Calu3 (cell line): ENCODE data around the gene NLRC5. TPM values are rescaled to one million over a fixed set of nuclear protein-coding genes. Genes with fewer than 3 reads are reported as not detected.

Experiments
- BruUV-seq: library from RNA; stranded (reverse); fragments of 400-500 nt; replicated peaks from 2 replicates; lab custom pipeline; 2021; lab: Mats Ljungman, UMichigan
- CTCF ChIA-PET: fragments of 300-600 bp; sonication (Branson Sonifier 250); formaldehyde crosslinking; loops from one replicate; lab custom pipeline; 2022; ENCODE audit warnings: antibody characterized with exemption; lab: Charles Lee
- DNase-seq: peaks from one replicate; pipeline ENCODE4 v3.0.0; 2022
- H3K27ac Mint-ChIP-seq: one replicate; pipeline ENCODE4 v1.8.0; 2022; ENCODE audit warnings: mixed read lengths; ENCODE audit not compliant: unreplicated experiment
- H3K27me3 Mint-ChIP-seq: one replicate; pipeline ENCODE4 v1.8.0; 2022; ENCODE audit warnings: mixed read lengths; ENCODE audit not compliant: unreplicated experiment
- H3K36me3 Mint-ChIP-seq: one replicate; pipeline ENCODE4 v1.8.0; 2022; ENCODE audit warnings: mild to moderate bottlenecking, moderate library complexity, mixed read lengths; ENCODE audit not compliant: insufficient read depth, unreplicated experiment
- H3K4me1 Mint-ChIP-seq: one replicate; pipeline ENCODE4 v1.8.0; 2022; ENCODE audit warnings: mild to moderate bottlenecking, low read depth, mixed read lengths; ENCODE audit not compliant: unreplicated experiment
- H3K4me3 Mint-ChIP-seq: one replicate; pipeline ENCODE4 v1.8.0; 2022; ENCODE audit warnings: mild to moderate bottlenecking, low read depth, moderate library complexity, mixed read lengths; ENCODE audit not compliant: unreplicated experiment
- H3K9me3 Mint-ChIP-seq: one replicate; pipeline ENCODE4 v1.8.0; 2022; ENCODE audit warnings: low read depth, mixed read lengths; ENCODE audit not compliant: unreplicated experiment
- CTCF ChIP-seq: fragments of 200-600 bp; IDR thresholded peaks from one replicate; pipeline ENCODE4 v1.8.0; 2022; ENCODE audit warnings: antibody characterized with exemption; ENCODE audit not compliant: unreplicated experiment
- intact Hi-C: fragments of 100-400 bp; cut with micrococcal nuclease; formaldehyde crosslinking; loops from one replicate; pipeline ENCODE4 v1.10.0; 2022; ENCODE audit not compliant: unreplicated experiment
- total RNA-seq: library from RNA; stranded (reverse); gene quantifications from 2 replicates; pipeline ENCODE4 v1.2.3, GENCODE V29; 2022

The NLRC5 gene
- total RNA-seq, 1 experiment from 2014 or later, result 18.0 TPM

- no TSS peak for BruUV-seq
- TF ChIP-seq CTCF, result no peak
- no peak overlapping the region for H3K4me3 Mint-ChIP-seq
- no peaks in the 10 kb centered on the region for H3K4me1 Mint-ChIP-seq
- no peak for DNase-seq
- no peaks in the 10 kb centered on the region for H3K9me3 Mint-ChIP-seq
- no peaks in the 10 kb centered on the region for H3K36me3 Mint-ChIP-seq
- CTCF ChIA-PET, result interaction anchor here (0.8 kb wide), 1 partner anchor 79 kb away, joined by 4 read pairs; no protein-coding TSS in a partner anchor
- H3K27ac Mint-ChIP-seq, result no peak overlapping the region
- intact Hi-C loops, result no loop called here
- H3K27me3 Mint-ChIP-seq, result peaks cover 20% of the 10 kb centered on the region
Observed at GRCh38 chr16:57029161-57030160, 40.1 kb downstream of the NLRC5 start.

GRCh38 chr16:57030346-57030902, 41.1 kb downstream of the NLRC5 start:
- Mint-ChIP-seq H3K27me3 (peaks cover 29% of the 10 kb centered on the region), H3K36me3 (no peaks in the 10 kb centered on the region), H3K4me3 (no peak overlapping the region), H3K9me3 (no peaks in the 10 kb centered on the region), H3K27ac (no peak overlapping the region), H3K4me1 (no peaks in the 10 kb centered on the region)
- CTCF ChIA-PET, result interaction anchor here (0.8 kb wide), 1 partner anchor 80 kb away, joined by 4 read pairs; no protein-coding TSS in a partner anchor
- no TSS peak for BruUV-seq
- no peak for DNase-seq
- intact Hi-C loops, result no loop called here
- no peak for TF ChIP-seq CTCF

GRCh38 chr16:57031156-57031555, 41.8 kb downstream of the NLRC5 start:
- Mint-ChIP-seq H3K9me3 (no peaks in the 10 kb centered on the region), H3K27me3 (peaks cover 37% of the 10 kb centered on the region), H3K4me3 (no peak overlapping the region), H3K27ac (no peak overlapping the region), H3K36me3 (no peaks in the 10 kb centered on the region), H3K4me1 (no peaks in the 10 kb centered on the region)
- no peak for TF ChIP-seq CTCF
- intact Hi-C loops, result no loop called here
- no peak for DNase-seq
- CTCF ChIA-PET, result interaction anchor here (0.6 kb wide), 1 partner anchor 11 kb away, joined by 3 read pairs; no protein-coding TSS in a partner anchor
- BruUV-seq, result no TSS peak

GRCh38 chr16:57032346-57032745, 43.0 kb downstream of the NLRC5 start:
- no peak for TF ChIP-seq CTCF
- H3K27ac Mint-ChIP-seq, result no peak overlapping the region
- CTCF ChIA-PET, result interaction anchor here (0.6 kb wide), 1 partner anchor 1701 kb away, joined by 3 read pairs; no protein-coding TSS in a partner anchor
- no TSS peak for BruUV-seq
- H3K4me1 Mint-ChIP-seq, result no peaks in the 10 kb centered on the region
- no peaks in the 10 kb centered on the region for H3K9me3 Mint-ChIP-seq
- no peaks in the 10 kb centered on the region for H3K36me3 Mint-ChIP-seq
- no peak for DNase-seq
- intact Hi-C loops, result no loop called here
- no peak overlapping the region for H3K4me3 Mint-ChIP-seq
- peaks cover 39% of the 10 kb centered on the region for H3K27me3 Mint-ChIP-seq
